Activated CD4-positive, alpha-beta T cell treated with anti-CD3 and anti-CD28 coated beads, Interleukin-2, amount 50 U/mL, for 16 hours (primary cell): ENCODE data around the gene PLCB1.
A peak's percentile ranks its signal among the peaks of the same experiment; 100 is the strongest.
"Not testable (repeated sequence)": the region's sequence is repeated elsewhere in the genome, so short reads cannot be mapped to it uniquely, and the experiment has no call there.

Experiments used
- DNase-seq: peaks from one replicate; pipeline ENCODE4 v3.0.0-alpha.2; 2020

Gene PLCB1

DNA sequence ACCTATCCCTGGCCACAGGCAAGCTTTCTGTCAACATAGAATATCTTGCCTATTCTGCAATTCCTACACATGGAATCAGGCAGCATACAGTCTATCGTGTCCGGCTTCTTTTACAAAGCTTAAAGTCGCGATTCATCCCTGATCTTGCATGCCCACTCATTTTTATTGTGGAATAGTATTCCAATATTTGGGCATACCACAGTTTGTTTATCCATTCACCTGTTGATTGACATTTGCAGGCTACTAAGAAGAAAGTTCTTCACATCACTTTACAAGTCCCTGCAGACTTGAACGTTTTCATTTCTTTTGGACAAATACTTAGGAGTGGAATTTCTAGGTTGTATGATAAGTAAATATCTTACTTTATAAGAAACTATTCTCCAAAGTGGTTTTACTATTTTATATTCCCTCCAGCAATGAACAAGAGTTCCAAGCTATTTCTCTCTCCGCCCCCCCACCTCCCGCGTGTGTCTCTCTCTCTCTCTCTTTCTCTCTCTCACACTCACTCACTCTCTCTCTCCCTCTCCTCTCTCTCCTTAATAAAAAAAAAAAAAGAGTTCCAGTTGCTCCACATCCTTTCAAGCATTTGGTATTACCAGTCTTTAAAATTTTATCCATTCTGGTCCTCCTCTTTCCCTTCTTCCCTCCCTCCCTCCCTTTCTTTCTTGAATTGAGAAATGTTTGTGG is 1.1 kb upstream of the PLCB1 start:
- no peak for DNase-seq

DNA sequence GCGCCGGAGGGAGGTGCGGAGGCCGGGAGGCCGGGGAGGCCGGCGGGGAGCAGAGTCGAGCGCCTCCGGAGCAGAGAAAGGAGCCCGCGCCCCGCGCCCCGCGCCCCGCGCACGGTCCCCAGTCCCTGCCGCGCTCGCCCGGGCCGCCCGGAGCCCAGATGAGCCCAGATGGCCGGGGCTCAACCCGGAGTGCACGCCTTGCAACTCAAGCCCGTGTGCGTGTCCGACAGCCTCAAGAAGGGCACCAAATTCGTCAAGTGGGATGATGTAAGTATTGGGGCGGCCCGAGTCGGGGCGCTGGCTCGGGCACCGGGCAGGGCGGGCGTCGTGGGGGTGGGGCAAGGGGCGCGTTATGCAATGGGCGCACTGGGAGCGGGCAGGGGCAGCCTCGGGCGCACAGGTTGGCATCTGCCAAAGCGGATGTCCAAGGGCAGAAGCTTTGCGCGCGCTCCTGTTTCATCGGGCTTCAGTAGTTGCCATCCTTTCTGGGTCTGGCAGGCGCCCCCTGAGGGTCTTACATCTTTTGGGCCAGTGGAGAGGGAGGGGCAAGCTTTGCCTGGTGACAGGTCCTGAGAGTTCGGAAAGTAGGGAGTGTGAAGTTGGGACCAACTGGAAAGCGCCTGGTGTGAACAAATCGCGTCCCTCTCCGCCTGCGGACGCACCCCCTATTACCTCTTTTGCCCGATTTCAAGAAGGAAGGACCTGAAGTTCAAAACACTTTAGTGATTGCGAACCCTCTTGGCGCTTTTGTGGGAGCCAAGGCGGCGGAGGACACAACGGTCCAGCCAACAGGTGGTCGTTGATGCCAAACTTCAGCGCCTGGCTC is 631 bp downstream of the PLCB1 start:
- no peak for DNase-seq

DNA sequence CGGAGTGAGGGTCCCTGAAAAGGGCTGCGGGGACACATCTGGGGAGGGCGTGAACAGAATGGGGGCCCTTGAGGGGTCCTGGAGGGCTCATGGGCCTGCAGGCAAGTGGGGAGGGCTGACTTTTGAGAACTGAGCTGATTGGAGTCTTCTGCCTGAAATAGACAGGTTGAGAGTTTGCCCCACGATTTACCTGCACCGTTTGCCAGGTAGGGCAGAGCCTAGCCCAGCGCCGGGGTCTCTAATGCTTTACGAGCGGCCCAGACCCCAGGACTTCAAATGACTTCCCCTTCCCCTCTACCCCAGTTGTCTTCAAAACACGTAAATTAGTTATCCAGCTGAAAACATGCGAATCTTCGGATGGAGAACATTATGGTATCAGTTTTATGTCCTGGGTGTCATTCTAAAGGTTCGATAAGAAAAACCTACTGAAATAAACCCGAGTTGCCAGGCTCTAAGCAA is 1.3 kb downstream of the PLCB1 start:
- no peak for DNase-seq

DNA sequence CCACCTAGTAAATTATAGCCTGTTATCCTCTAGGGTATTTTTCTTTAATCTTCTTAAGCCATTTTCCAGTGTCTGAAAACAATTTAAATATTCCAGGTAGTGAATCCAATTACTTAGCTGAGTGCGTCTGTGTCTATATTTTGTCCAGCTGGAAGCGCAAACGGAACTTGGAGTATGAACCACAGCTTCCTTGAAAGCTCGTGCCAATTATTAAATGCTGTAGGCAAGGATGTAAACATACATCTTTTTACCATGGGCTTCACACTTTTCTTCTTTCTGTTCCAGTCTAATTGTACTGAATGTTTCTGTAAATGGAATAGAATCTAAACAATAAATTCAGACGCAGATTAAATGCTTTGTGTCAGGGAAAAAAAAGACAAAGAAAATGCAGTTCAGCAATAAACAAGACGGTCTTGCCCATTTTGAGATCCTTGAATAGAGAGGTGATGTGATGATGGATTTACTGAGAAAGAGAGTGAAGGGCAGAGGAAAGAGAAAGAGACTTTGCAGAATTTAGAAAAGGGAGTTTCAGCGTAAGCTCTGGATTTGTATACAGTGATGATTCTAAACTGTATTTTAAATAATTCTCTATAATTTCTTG is 1.9 kb downstream of the PLCB1 start:
- DNase-seq, result no peak

DNA sequence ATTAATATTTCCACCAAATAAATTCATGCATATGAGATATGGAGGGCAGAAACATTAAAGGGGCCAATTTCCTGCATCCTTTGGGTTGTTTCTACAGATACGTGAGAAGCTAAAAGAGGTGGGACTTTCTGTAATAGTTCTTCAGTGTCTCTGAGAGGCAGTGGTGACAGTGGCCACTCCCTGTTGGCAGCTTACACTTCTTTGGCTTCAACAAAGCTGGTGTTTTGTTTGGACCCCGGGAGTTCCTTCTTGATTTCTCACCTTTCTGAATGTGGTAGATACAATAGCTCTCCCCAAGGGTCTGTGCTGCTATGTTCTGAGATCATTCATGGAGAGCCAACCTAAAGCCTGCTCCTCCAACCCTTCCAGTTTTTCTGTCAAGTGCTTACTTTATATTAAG is 7.8 kb downstream of the PLCB1 start:
- DNase-seq, result no peak

DNA sequence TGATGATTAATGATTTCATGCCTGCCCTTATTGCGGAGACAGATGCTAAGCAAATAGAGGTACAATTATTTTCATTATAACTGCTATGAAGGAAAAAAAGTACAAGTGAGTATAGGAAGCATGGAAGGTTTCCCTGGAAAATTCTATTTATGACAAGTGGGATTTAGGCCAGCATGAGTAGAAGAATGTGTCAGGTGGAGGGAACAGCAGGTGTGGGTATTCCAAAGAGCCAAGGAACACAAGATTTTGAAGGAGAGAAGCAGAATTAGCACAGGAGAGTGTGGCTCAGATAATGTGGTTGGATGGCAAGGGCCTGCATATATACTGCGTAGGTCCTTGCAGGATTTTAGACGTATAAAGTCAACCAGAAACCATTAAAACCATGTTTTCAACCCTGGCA is 11.4 kb downstream of the PLCB1 start:
- no peak for DNase-seq

DNA sequence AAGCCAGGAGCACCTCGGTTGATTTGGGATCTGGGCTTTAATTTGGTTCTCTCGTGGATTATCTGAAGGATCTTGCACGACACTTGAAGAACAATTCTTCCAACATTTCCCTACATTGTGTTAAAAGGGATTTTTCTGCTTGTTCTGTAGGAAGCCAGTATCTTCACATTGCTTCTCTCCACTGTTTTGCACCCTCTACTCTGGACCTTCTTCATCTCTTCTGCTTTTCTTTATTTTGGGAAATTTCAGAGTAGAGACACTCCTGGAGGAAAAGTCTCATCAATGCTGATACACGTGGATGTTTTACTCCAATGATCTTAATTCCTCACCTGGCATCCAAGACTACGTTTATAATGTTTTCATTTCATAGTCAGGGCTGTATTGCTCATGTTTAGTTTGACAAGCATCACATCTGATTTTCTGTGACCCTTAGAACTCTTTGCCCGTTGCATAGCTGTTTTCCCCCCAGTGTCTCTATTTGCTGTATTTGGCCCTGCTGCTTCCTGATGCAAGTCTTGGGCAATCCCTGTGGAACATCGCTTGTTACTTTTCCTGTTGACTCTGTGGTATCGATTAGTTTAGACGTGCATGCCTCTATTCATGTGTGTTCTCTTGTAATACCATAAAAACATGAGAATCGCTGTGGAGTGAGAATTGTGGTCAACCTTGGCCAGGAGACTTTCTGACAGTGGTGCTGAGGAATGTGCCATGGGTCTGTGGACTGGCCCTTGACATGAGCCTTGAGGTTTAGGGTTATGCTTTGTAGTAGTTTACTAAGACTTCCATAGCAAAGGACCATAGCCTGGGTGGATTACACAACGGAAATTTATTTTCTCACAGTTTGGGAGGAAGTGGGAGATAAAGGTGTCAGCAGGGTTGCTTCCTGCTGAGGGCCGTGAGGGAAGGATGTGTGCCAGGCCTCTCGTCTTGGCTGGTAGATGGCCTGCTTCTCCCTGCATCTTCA is 12.5 kb downstream of the PLCB1 start:
- no peak for DNase-seq

DNA sequence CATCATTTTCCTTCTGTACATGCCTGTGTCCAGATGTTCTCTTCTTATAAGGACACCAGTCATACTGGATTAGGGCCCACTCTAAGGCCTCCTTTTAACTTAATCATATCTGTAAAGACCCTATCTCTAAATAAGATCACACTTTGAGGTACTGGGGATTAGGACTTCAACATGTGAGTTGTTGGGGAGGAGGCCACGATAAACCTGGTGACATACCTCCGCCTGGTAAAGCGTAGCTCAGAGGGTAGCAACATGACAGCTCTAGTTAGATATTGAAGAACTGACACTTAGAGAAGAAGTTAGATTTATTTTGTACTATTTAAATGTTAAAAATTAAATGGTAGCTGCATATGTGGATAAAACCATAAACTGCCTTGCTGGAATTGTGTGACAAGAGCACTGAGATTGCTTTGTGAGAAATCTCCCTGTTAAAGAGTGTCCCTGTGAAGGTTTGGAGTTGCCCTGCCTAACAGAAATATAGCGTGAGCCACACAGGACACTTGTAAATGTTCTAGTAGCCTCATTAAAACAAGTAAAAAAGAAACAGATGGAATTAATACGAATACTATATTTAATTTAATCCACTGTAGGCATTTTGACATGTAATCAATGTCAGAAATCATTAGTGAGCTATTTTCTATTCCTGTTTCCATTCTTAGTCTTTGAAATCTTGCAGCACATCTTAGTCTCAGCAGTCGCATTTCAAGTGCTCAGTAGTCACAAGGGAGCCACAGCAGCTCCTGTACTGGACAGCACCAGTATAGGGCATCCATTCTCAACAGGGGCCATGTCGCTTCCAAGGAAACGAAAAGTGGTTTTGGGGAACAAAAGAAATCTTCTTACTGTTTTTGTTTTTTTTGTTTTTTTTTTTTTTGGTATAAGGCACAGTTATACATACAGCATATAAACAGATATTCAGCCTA is 13.4 kb downstream of the PLCB1 start:
- no peak for DNase-seq

DNA sequence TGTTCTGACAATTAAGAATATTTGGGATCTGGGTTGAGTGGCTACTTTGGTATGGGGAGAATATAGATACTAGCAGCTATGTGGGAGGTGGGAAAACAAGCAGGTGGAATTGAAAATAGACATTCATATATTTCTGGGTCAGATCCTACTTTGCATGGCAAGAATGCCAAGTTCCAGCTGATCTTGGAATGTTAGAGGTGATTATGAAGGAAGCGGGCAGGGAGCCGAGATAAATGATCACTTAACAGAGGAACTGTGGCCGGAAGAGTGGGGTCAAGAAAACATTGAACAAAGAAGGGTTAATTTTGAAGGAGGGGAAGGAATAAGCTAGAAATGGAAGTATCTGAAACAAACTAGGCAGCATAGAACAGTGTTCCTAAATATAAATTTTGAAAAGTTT is 15.4 kb downstream of the PLCB1 start:
- DNase-seq, result no peak

DNA sequence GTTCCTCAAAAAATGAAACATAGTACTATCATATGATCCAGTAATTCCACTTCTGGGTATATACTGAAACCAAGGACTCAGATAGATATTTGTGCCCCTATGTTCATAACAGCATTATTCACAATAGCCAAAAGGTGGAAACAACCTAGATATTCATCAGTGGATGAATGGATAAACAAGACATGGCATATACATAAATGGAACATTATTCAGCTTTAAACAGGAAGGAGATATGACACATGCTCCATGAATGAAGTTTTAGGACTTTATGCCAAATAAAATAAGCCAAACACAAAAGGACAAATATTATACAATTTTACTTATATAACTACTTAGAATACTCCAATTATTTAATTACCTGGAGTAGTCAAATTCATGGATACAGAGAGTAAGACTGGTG is 16.4 kb downstream of the PLCB1 start:
- no peak for DNase-seq

DNA sequence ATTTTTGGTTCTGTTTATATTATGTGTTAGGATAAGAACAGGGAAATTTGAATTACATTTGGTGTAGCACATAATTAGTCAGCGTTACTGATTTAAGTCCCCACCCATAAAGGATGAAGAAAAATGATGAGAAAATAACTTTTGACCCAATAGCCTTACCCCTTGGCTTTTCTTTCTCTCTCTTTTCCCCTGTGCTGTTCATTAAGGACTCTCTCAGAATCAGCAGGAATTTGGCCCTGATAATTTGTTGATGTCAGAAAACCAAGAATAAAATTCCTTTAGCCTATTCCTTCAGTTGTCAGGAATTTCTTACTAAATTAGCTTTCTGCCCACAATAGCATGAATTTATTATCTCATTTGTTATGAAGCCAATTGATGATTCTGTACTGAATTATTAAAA is 18.5 kb downstream of the PLCB1 start:
- DNase-seq, result no peak

DNA sequence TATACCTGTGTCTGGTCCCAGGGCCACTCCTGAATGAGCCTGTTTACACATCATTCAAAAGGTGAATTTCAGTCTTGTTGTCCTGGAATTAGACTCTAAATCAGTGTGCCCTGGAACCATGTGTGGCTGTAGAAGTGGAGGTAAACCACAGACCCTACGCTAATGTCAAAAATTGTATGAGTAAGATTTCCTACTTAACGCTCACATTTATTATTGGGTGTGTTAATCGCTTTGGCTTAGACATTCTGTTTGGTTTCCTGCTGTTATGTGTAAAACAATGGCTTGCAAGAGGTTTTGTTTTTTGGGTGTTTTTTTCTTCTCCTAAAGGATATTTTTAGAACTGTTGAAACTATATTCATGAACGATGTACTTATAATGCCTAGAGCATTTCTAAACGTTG is 19.3 kb downstream of the PLCB1 start:
- no peak for DNase-seq

DNA sequence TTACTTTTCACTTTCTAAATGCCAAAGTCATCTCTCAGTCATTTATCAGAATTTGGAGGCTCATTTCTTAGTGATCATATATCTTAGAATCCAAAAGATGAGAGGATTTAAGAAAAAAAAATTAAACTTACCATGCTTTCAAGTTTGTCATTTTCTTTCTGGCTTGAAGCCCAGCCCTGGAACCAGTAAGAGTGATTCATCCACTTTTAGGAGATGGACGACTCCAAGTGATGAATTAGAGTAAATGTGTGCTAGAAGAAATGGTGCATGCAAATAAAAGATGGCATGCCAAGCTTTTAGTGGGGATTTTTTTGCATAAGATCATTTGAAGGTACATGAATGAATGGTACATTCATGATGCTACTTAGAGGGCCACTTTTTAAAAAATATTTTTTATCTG is 20.1 kb downstream of the PLCB1 start:
- DNase-seq, result no peak

DNA sequence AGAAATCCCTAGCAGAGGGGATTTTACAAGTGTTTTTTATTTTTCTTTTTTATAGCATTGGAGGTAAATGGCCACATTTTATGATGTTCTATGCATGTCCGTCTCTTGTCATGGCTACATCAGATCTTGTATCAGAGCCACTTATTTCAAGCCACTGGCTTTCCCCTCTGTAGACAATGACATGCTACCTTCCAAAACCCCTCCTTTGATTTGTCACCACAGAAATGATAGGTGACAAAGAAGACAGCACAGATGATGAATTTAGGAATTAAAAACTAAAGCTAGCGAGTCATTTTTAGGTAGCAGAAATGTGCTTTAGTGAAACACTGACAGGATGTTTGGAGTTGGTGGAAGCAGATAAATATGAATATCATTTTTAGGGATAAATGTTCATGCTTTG is 20.8 kb downstream of the PLCB1 start:
- no peak for DNase-seq

DNA sequence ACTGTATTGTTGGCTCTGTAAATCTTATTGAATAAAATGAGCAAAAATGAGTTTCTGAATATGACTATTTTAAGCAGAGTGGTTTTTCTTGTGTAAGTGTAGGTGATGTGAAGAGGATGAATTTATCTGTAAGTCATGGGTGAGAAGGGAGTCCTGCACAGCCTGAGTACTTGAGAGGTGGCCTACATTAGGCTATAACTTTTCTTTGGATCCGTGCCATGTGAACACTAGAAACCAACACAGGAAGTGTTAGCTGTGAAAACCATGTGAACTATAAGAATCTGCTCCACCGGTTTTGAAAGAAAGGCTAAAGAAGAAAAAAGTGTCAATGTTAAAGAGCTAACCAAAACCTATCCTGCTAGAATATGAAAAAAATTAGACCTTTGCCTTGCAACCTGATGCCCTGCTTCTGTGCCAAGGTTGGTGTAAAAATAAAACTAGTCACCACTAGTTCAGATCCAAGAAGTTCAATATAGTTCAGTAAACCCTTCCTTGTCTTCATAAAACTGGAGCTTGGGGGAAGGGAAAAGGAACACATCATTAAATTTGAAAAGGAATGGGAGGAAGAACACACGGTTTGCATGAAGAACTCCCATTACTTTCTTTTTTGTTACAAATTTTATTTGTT is 21.3 kb downstream of the PLCB1 start:
- DNase-seq, result peak; percentile 10

DNA sequence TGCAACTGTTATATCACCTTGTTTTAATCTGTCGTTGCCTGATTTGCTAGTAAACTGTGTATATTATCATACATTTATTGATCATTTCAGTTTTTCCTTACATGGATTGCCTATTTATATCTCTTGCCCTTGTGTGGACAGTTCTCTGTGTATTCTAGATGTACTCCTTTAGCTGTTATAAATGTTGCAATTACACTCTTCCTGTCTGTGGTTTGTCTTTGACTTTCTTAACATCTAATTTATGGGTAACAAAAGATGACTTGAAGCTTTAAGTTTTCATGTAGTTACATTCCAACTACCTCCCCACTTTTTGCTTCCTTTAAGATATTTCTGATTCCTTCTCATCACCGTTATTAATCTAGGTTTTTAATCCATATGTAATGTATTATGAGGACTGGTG is 22.6 kb downstream of the PLCB1 start:
- no peak for DNase-seq

DNA sequence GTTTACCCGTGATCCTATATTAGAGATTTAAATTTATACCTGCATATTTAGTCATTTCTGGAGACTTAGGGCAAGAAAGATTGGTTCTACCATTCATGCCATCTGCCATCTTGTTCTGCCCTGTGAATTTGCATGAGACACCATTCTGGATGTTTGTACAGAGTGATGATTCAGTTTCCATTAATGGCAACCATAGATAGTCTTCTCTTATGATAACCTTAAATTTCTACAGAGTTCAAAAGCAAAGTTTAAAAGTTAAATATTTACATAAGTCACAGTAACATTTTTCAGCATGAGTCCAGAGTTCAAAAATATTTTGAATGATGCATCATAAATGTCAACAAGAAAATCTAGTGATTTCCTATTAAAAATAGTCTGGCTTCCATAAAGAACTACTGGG is 23.2 kb downstream of the PLCB1 start:
- DNase-seq, result no peak

DNA sequence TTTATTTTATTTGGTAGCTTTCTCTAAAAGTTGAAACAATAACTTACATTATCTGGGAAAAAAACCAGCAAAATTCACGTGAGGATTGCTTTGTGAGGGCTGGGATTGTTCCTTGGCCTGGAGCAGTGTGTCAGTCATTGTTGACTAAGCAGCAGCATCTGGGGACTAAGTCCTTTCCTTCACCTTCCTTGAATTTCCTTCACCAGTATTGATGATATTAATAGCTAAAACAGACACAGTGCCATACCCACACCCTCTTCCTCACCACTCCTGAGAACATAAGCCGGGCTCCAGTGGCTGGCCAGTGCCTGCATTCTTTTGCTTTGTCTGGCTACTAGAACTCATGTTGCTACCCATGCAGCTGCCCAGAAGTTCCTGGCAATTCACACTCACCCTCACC is 23.7 kb downstream of the PLCB1 start:
- no peak for DNase-seq

DNA sequence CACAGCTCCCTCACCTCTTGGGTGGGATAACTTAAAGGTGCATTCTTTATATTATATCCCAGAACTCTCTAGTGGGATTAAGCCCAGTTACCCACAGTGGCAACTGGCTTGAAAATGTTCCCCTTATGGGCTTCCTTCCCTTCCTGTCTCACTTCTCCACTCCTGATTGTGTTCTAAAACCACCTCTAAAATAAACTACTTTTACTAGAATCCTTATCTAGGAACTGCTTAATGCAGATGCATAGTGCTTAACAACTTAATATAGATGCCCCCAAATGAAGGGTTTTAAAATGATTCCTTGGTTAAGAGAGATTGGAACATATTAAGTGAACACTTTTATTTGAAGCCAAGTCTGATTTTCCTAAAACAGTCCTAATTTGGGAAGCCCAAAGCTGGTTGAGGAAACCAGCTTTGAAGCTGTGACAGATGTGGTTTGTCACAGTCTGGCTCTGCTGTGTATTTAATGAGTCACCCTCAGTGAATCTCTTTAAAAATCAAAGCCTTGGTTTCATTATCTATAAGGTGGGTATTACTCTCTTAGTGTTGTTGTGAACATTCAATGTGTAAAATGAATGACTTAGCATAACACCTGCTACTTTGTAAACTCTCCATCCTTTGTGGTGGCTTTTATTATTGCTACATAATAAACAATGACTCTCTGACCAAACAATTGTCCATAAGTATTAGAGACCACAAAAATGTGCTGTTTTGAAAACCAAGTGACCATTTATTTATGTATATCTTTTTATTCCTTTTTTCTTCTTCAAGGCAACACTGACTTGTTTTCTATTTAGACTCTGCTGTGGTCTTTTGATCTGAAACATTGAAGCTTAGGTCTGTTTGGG is 24.4 kb downstream of the PLCB1 start:
- peak; percentile 55 for DNase-seq

DNA sequence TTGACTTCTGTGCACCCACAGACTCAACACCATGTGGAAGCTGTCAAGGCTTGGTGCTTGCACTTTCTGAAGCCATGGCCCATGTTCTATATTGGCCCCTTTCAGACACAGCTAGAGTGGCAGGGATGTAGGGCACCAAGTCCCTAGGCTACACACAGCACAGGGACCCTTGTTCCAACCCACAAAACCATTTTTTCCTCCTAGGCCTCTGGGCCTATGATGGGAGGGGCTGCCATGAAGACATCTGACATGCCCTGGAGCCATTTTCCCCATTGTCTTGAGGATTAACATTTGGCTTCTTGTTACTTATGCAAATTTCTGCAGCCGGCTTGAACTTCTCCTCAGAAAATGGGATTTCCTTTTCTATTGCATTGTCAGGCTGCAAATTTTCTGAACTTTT is 27.2 kb downstream of the PLCB1 start:
- DNase-seq, result not testable (repeated sequence)
